ENCODE data around the gene LMAN1L.

- TF ChIP-seq CTCF (conservative IDR thresholded peaks at IDR 0.05; ENCODE audit: low read length) (no peak), EZH2phosphoT487 (IDR thresholded peaks at IDR 0.05; ENCODE audit: borderline replicate concordance, low read depth, low read length) (no peak)
Measured at GRCh38 chr15:74854453-74855022, 41.9 kb downstream of the LMAN1L start.
